NCI-H345 treated with DMSO at 0.1 percent for 48 hours (cell line): Measurements from ENCODE around the gene RNF144A.
A peak's percentile ranks its signal among the peaks of the same experiment; 100 is the strongest.

Experiments
- DNase-seq: peaks from one replicate; lab custom pipeline; 2025; ENCODE audit not compliant: unreplicated experiment; lab: John Stamatoyannopoulos, UW

RNF144A gene

DNA sequence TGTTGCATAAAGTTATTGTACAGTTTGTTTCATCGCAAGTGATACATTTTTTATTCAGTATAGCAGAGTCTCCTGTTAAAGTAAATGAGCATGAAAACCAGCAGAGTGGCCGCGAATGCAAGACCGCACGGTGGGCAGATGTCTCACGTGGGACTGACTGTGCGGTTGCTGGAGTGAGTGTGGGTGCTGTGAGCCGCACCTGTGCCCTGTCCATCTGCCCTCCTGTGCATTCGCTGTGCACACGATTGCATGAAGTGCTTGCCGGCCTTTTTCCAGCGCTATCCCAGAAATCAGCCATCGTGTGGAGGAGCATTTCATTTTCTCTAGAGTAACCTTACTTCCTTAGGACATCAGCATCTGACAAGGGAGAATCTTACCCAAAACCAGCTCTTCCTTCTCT, 118.7 kb downstream of the RNF144A start:
- no peak for DNase-seq

DNA sequence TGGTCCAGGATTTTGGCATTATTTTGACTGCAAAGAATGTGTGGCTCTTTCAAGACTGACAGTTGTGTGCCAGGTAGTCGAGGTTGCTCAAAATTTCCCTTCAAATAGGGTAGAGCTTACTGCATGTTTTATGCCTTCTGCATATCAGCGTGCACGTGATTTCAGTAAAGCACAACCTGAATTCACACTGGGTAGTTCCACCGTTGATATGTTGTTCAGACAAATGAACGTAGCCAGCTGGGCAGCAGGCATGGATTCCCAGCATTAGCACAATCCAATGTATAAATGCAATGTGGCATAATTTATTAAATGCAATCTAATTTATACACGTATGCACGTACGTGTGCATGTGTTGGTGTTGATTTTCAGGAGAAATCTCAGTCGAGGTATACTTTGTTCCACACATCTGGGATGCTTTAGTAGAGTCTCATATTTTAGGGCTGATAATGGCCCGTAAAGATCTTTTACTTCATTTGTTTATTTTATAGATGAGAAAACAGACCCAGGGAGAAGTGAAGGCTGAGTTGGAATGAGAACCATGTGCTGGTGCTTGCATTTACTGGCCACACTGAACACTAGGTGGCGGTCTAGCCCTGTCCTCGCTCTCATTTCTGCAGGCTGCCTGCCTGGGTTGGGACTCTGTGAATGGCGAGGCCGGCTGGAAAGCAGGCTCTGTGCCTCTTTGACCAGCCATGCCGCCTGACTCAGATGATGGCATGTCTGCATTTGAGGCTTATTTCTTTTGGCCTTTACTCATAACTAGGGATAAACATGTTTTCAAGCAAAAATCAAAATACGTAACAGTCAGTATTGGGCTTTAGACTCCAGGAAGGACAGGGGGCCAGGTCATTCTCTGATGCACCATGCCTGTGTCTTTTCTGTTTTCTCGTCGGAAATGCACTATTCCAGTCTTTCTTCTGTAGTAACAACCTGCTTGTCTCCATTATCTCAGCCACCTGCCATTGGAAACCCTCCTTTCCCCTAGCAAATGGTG, 120.4 kb downstream of the RNF144A start:
- no peak for DNase-seq

DNA sequence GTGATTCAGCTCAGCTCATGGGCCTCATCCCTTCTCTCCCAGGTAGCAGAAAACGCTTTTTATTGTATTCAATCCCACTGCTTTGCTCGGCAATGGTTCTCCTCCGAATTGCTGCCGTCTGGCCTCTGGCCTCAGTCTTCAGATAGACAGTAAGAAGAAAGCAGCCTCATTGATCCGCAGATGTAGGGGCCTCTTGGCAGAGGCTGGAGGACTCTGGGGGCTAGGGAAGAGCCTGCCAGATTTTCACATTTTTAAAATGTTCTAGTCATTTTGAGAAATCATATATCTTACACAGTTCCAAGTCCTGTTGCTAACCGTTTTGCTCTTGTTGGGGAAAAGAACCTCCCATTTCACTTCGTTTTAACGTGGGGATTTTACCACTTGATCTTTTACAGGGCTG, 123.3 kb downstream of the RNF144A start:
- DNase-seq = no peak

DNA sequence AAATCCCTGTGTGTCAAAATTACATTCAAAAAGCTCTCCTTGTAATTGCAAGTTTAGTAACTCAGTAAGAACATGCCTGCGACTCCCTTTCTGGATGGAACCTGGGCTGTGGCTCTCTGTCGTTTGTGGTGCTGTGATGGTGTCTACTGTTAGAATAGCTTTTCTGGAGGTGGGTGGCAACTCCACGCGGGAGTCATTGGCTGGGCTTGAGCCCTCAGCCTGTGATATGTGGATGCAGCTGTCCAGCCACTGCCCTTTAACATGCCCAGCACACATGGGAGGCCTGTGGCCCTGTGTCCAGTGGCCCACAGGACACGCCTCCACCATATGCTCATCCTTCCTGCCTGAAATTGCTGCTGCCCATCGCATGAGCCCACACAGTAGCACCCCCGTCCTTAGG, 124.2 kb downstream of the RNF144A start:
- no peak for DNase-seq

DNA sequence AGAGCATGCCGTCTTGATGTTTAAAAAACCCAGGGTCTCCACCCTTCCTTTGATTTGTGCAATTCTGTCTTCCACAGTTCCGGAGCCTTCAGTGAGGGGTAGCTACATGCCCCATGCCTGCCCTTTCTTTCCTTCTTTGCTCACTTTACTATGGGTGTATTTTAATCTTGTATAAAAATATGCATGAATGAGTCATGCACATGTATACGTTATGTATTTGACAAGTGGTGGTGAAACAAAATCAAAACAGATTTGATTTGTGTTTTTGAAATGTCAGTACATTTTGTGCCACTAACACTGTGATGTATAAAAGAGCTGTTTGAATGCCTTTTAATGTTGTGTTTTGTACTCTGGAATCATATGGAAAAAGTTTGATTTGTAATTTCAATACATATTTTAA, 126.5 kb downstream of the RNF144A start:
- no peak for DNase-seq

DNA sequence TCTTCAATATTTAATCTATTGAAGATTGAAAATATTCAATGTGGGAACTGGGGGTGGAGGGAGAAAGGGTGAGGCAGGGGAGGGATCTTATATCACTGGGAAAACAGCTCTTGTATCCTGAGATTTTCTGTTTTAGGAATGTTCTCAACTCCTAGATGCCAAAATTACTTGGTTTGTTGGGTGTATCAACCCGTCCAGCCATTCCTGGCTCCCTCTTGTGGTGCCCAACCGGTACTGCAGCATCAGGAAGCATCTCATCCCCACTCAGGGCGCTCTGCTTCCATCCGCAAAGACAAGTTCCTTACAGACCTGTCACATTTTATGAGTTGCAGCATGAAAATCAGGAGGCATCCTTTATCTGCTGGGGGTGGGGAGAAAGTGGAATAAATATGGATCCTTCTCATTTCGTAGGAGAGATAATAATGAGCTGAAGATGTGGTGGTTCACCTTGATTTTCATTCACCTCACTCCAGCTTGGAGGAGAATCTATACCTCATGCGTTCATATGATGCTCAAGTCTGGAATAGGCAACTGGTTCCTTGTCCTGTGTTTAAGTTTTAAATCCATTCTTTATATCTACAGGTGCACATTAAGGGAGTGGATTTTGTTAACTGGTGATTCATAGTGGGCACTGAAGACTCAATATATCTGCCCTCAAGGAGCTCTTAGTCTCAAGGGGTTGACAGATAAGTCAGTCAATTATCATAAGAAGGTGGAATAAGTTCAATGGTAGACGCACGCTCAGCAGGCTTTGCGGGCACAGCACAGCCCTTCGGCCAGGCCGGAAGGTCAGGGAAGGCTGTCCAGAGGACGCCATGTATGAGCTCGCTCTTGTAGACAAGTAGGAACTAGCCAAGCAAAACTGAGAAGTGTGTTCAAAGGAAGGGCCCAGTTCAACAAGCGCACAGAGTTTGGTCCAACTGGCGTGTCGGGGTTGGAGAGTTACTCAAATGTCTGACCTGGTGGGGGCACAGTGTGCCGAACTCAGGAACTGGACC, 127.3 kb downstream of the RNF144A start:
- DNase-seq = peak; percentile 49

DNA sequence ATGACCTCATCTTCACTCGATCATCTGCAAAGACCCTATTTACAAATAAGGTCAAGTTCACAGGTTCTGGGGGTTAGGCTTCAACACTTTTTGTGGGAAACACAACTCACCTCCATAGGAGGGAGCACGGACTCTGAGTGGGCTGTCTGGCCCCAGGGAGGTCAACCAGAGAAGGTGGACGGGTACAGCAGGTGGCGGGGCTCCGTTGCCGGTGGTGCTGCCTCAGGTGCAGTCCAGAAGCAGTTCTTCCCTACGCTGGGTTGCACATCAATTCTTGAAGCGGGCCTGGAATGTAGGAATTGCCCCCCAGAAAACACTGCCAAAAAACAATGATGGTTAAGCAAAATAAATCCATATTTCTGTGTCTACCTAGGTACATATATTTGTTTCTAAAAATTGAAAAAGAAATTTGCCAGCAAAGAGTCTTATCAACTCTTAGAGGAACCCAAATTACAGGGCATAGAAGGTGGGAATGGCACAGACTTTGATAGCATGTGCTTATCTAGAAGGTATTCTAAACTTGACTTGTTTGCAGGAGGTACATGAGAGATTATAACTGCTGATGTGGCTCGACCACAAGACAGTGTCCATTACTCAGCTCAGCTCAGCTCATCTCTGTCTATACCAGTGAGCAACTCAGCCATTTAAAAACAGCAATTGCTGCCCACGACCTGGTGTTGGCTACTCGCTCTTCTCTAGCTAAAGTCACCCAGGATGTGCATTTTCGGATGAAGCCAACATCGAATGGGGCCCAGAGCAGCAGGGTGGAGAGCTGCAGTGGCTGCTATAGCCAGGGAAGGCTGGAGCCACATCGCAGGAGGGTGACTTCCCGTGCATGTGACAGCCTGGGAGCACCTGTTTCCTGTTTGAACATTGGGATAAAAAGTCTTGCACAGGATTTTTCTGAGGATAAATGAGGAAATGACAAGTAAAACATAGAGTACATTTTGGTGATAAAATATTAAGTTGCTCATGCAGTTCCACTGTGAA, 128.7 kb downstream of the RNF144A start:
- DNase-seq = no peak

DNA sequence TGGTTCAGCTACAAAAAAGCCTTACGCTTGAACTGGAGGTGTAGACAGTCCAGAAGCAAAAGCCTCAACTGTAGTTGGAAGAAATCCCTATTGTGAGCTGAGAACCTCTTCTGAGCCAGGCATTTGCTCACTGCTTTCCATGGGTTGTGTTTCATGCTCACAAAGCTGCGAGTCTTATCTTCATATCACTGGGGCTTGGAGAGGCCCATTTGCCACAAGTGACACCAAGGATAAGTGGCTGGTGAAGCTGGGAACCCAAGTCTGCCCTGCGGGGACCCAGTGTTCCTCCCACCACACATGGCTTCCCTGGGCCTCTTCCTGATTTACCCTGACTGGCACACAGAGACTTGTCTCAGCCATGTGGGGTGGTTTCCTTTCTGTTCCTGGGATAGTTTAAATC, 130.4 kb downstream of the RNF144A start:
- no peak for DNase-seq

DNA sequence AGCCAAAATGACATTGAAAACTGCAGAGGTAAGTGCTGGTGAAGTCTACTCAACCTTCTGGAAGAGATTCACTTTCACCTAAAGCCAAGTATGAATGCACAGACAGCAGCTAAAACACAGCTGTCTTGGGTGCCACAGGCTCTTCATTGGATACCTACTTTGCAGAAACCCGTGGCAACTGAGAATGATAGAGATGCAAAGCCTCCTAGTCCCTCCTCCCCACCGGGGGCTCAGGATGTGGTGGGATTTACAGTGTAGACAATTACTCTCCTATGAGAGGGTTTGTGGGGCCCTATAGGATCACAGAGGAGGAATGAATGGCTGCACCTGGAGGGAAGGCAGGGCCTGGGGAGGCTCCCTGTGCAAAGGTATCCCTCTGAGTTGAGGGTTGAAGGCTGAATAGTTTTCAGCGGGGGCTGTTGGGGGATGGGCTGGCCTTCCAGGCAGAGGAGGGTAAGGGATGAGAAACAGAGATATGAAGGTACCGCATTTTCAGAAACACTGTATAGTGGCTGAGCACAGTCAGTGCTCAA, 131.6 kb downstream of the RNF144A start:
- DNase-seq = no peak

DNA sequence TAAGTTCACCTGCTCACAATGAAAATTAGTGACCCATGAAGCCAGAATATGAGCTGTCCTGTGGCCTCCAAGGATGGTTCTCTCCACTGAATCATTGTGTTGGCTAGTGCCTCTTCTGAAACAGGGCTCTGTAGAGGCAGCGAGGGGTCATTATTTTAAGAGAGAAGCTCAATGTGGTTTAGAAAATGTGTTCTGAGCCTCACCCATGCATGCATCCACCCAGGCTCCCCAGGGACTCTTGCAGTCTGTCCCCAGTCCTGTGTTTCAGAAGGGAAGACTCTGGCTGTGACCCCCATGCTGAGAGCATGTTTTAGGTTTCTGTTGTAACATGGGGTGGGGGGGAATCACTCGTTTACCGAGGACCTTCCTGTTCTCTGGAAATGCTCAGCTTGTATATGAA, 135.2 kb downstream of the RNF144A start:
- DNase-seq = no peak

DNA sequence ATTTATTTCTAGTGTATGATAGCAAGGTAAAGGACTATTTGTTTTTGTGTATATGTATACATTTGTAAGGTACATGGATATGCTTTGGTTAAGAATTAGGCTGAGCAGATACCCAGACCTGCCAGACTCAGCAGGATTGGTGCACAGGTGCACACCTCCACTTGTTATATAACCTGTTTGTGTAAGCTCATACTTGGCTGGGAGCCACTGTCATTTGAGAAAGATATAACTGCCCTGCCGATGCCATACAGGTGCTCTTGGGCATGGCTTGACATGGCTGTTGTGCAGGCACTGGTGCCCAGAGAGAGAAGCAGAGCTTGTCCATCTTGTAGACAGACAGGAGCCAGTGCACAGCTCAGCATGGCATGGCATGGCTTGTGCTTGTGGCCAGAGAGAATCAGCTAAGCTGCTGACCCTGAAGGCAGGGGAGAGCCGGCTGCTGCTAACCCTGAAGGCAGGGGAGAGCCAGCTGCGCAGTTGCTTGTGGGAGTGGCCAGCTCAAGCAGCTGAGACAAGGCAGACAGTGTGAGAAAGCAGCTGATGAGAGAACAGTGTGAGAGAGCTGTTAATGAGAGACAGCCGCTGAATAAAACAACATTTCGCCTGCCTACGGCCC, 136.5 kb downstream of the RNF144A start:
- peak; percentile 93 for DNase-seq

DNA sequence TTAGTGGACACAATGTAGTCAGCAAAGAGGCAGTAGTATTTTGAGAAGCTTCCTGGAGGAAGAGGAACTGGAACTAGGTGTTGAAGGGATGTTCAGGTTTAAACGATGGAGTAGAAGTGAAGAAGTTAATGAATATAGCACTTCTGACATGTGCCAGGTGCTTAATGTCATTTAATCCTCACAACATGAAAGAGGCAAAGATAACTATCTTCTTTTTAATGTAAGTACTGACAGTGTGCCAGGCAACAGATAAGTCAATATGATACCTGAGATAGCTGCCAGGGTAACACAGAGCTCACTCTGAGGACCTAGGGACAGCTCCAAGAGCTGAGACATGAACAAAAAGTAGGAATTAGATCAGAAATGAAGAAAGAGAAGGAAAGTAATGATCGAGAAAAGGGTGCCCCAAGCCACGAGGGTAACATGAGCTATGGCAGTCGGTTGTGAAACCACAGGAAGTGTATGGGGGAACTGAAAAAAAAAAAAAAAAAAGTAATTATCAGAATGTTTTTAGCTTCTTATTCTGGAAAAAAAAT, 140.7 kb downstream of the RNF144A start:
- DNase-seq = no peak

DNA sequence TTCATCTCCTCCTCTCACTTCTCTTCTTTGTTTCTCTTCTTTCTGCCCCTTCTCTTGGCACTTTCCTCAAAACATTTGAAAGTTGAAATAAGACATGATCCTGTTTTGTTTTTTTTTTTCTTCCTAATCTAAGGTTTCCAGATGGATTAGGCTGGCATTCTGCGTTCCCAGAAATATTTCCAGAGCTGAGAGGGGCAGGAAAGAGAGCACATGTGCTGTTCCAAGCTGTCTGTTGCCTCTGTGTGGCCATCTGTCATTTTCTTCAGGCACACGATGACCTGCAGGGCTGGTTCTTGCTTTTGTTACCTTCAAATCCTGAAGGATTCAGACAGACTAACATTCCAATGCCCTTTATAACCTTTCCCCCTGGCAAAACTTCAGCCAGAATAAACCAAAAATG, 142.9 kb downstream of the RNF144A start:
- DNase-seq = no peak

DNA sequence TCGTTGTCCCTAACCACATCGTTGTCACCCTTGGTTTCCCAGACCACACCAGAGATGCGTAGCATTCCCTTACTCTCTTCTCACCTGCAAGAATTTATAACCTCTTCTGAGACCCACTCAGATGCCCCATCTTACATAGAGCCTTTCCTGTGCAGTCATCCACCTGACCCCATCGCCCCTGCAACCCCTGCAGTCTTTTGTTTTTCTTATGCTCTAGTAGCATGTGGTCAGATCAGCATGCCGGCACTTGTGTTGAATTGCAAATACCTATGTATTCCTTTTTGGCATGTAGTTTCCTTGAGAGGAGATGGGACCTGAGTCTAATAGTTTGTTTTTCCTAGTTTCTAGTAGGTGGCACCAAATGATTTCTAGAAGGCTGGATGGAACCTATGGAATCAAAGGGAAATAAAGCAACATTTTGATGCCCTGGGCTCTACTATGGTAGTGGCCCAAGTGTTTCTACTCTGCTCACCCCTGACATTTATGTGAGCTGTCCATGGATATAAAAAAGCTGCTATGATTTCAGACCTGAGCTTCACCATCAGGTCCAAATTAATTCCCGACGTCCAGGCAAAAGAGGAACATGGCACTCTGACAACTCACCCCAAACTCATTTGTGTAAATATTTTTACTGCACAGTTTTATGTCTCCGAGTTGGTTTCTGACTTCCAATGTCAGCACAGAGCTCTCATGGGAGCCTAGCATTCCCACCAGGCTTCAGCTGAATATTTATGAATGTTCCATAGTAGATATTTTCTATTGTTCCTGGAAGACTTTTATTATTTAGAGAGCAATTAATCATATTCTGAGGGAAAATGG, 143.6 kb downstream of the RNF144A start:
- DNase-seq = no peak

DNA sequence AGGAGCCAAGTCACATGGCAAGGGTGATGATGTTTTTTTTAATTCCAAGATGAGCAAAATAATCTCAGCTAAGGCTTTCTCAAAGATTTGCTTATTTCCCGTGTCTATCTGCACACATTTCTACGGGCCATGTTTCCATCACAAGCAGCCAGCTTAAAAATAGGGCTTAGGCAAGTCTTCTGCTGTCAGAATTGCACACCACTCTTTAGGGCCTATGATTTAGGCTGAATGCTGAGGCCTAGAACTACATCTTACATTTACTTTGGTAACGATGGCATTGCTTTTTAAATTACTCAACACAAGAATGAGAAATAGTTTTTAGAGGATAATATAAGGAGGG, 144.2 kb downstream of the RNF144A start:
- DNase-seq = no peak

DNA sequence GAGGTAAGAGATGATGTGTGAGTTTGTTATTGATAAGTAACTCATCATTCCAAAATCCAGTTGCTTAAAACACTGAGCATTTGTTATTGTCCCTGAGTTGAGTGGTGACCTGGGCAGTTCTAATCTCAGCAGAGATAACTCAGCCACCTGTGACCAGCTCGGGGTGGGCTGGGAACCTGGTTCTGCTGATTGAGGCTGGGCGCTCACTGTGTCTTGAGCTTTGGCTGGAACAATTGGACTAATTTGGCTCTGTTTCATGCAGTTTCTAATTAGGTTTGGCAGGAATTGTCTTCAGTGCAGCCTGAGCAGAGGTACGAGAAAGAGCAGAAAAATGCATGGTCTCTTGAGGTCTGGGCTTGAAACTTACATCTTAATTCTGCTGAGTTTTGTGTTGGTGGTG, 144.7 kb downstream of the RNF144A start:
- DNase-seq = no peak

DNA sequence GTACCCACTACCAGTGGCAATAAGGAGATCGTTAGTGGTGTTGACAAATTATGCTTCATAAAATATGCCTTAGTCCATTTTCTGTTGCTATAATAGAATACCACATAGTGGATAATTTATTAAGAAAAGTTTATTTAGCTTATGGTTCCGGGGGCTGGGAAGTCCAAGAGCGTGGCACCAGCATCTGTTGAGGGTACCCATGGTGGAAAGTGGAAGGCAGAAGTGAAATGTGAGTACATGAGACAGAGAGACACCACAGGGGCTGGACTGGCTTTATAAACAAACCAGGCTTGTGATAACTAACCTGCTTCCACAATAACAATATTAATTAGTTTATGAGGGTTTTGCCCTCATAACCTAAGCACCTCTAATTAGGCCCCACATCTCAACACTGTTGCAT, 146.6 kb downstream of the RNF144A start:
- DNase-seq = no peak

DNA sequence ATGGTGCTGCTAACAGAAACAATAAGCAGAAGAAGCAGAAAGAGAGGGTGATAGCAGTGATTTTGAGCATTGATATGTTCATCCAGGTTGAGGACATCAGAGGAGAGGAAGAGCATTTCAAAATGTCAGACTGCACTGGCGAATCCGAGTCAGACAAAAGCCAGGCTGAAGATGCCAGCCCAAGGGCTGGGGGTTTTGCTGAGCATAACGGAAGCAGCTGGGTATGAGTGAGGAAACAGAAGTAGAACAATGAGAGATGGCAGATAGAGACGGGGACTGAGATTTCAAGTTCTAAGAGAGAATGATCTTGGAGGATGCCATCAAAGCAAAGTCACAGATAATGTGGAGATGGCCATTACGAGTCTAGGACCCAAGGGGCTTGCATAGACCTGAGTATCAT, 151.2 kb downstream of the RNF144A start:
- DNase-seq = no peak

DNA sequence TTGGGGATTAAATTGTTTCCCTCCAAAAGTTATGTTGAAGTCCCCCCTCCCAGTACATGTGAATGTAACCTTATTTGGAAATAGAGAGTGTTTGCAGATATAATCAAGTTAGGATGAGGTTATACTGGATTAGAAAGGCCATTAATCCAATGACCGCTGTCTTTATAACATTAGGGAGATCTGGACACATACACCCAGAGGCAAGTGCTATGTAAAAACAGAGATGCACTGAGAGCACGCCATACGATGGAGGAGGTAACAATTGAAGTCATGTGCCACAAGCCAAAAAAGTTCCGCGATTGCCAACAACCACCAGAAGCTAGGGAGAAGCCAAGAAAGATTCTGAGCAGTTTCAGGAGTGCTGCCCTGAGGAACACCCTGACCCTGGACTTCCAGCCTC, 153.3 kb downstream of the RNF144A start:
- no peak for DNase-seq
